GM12878 (cell line): ENCODE results near the gene SRRD. TPM values are rescaled to one million over a fixed set of nuclear protein-coding genes. Genes with fewer than 3 reads are reported as not detected.

Experiments
- ATF7 ChIP-seq: fragments of 450-650 bp; IDR thresholded peaks from 2 replicates; pipeline ENCODE4 v1.6.1; 2016; ENCODE audit warnings: low read depth, mild to moderate bottlenecking
- MXI1 ChIP-seq: fragments of 150-350 bp; IDR thresholded peaks from 2 replicates; pipeline ENCODE4 v1.6.1; 2011; ENCODE audit warnings: low read depth, mild to moderate bottlenecking, inconsistent platforms, low read length, improper control_type of control experiment
- NFYA ChIP-seq: IDR thresholded peaks from 2 replicates; pipeline ENCODE4 v1.6.1; 2011; ENCODE audit warnings: low read depth, mild to moderate bottlenecking, low read length, improper control_type of control experiment, borderline replicate concordance
- NR2C2 ChIP-seq: IDR thresholded peaks from 2 replicates; pipeline ENCODE4 v1.6.1; 2011; ENCODE audit warnings: borderline replicate concordance, low read depth; ENCODE audit not compliant: control insufficient read depth, insufficient read length
- PML ChIP-seq: IDR thresholded peaks from 2 replicates; pipeline ENCODE4 v1.6.1; 2012; ENCODE audit warnings: low read length, inconsistent platforms
- RCOR1 ChIP-seq: conservative IDR thresholded peaks from 2 replicates; pipeline ENCODE4 v1.6.1; 2012; ENCODE audit warnings: low read depth, low read length, improper control_type of control experiment
- RFX5 ChIP-seq: IDR thresholded peaks from 2 replicates; pipeline ENCODE4 v1.6.1; 2011; ENCODE audit warnings: low read depth, low read length, improper control_type of control experiment
- SP1 ChIP-seq: IDR thresholded peaks from one replicate; pipeline ENCODE4 v1.6.1; 2011; ENCODE audit warnings: low read depth, low read length
- SUZ12 ChIP-seq: fragments of 200-600 bp; sonication (generic); IDR thresholded peaks from one replicate; pipeline ENCODE4 v1.6.1; 2018; ENCODE audit warnings: antibody characterized with exemption, mild to moderate bottlenecking; ENCODE audit not compliant: unreplicated experiment
- ZNF622 ChIP-seq: fragments of 450-650 bp; IDR thresholded peaks from 2 replicates; pipeline ENCODE4 v1.6.1; 2017; ENCODE audit warnings: mild to moderate bottlenecking, inconsistent platforms
- polyA plus RNA-seq, 11 experiments: library from polyadenylated mRNA; depleted of rRNA in 4 of 11; unstranded in 6 of 11; stranded (reverse) in 5 of 11; fragments of >200 nt; fragmentation: Nextera tagmentation in 4 of 11; fragmentation: Illumina TruSeq in 1 of 11; extraction: Ambion mirVana in 4 of 11; extraction: Trizol in 1 of 11; gene quantifications; 1 replicate in 1 of 11; 2 replicates in 10 of 11; pipeline versions ENCODE4 v1.2.1 to v1.2.3, GENCODE V29; 2011 to 2016; ENCODE audit warnings: inconsistent platforms in 2 of 11, missing spikeins in 2 of 11, low read depth in 1 of 11
- total RNA-seq, 4 experiments: library from RNA; depleted of rRNA in 3 of 4; stranded (reverse); fragments of >200 nt in 3 of 4; fragmentation: Illumina TruSeq in 1 of 4; extraction: Trizol in 1 of 4; gene quantifications; 2 replicates each; pipeline versions ENCODE4 v1.2.1 to v1.2.3, GENCODE V29; 2013 to 2021
- TF ChIP-seq, protein P1 (sequence below): fragments of 450-650 bp; formaldehyde crosslinking; IDR thresholded peaks from 2 replicates; pipeline ENCODE4 v1.5.0; 2022; ENCODE audit warnings: mild to moderate bottlenecking, missing genetic modification characterization
- TF ChIP-seq, protein P2 (sequence below): fragments of 450-650 bp; IDR thresholded peaks from 2 replicates; pipeline ENCODE4 v1.6.1; 2017; ENCODE audit warnings: mild to moderate bottlenecking, moderate library complexity
- TF ChIP-seq, protein P3 (sequence below): IDR thresholded peaks from 2 replicates; pipeline ENCODE4 v1.6.1; 2012; ENCODE audit warnings: low read depth, low read length, improper control_type of control experiment
- TF ChIP-seq, protein P4 (sequence below): IDR thresholded peaks from 2 replicates; pipeline ENCODE4 v1.6.1; 2012; ENCODE audit warnings: mild to moderate bottlenecking, low read depth, low read length
- TF ChIP-seq, protein P5 (sequence below): fragments of 150-350 bp; IDR thresholded peaks from 2 replicates; pipeline ENCODE4 v1.6.1; 2016; ENCODE audit warnings: low read depth, low read length

SRRD gene
- total and polyA plus RNA-seq, 10 of the 15 experiments (the other 5 are each of a cell fraction or from before 2014, with no cell fraction given): 4.1 to 50.6 (median 27.5) TPM

DNA sequence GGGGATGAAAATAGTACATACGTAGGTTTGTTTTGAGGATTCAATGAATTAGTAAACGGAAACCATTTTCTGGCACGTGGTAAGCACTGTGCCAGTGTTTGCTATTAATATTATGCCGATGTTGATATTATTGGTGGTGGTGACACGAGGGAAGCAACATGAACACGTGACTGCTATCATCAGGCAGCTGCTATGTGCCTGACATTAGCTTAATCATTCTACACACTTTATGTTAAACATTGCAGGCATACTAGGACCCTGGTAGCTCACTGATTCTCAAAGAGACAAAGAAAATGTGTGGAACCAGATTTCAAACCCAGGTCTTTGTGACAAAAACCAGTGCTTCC lies 656 bp downstream of the SRRD start (continued):
- TF ChIP-seq, protein P1, sequence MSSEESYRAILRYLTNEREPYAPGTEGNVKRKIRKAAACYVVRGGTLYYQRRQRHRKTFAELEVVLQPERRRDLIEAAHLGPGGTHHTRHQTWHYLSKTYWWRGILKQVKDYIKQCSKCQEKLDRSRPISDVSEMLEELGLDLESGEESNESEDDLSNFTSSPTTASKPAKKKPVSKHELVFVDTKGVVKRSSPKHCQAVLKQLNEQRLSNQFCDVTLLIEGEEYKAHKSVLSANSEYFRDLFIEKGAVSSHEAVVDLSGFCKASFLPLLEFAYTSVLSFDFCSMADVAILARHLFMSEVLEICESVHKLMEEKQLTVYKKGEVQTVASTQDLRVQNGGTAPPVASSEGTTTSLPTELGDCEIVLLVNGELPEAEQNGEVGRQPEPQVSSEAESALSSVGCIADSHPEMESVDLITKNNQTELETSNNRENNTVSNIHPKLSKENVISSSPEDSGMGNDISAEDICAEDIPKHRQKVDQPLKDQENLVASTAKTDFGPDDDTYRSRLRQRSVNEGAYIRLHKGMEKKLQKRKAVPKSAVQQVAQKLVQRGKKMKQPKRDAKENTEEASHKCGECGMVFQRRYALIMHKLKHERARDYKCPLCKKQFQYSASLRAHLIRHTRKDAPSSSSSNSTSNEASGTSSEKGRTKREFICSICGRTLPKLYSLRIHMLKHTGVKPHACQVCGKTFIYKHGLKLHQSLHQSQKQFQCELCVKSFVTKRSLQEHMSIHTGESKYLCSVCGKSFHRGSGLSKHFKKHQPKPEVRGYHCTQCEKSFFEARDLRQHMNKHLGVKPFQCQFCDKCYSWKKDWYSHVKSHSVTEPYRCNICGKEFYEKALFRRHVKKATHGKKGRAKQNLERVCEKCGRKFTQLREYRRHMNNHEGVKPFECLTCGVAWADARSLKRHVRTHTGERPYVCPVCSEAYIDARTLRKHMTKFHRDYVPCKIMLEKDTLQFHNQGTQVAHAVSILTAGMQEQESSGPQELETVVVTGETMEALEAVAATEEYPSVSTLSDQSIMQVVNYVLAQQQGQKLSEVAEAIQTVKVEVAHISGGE (CRISPR knock-in tag): no peak
- TF ChIP-seq, protein P2, sequence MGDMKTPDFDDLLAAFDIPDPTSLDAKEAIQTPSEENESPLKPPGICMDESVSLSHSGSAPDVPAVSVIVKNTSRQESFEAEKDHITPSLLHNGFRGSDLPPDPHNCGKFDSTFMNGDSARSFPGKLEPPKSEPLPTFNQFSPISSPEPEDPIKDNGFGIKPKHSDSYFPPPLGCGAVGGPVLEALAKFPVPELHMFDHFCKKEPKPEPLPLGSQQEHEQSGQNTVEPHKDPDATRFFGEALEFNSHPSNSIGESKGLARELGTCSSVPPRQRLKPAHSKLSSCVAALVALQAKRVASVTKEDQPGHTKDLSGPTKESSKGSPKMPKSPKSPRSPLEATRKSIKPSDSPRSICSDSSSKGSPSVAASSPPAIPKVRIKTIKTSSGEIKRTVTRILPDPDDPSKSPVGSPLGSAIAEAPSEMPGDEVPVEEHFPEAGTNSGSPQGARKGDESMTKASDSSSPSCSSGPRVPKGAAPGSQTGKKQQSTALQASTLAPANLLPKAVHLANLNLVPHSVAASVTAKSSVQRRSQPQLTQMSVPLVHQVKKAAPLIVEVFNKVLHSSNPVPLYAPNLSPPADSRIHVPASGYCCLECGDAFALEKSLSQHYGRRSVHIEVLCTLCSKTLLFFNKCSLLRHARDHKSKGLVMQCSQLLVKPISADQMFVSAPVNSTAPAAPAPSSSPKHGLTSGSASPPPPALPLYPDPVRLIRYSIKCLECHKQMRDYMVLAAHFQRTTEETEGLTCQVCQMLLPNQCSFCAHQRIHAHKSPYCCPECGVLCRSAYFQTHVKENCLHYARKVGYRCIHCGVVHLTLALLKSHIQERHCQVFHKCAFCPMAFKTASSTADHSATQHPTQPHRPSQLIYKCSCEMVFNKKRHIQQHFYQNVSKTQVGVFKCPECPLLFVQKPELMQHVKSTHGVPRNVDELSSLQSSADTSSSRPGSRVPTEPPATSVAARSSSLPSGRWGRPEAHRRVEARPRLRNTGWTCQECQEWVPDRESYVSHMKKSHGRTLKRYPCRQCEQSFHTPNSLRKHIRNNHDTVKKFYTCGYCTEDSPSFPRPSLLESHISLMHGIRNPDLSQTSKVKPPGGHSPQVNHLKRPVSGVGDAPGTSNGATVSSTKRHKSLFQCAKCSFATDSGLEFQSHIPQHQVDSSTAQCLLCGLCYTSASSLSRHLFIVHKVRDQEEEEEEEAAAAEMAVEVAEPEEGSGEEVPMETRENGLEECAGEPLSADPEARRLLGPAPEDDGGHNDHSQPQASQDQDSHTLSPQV: no peak
- TF ChIP-seq SP1: no peak
- no peak for TF ChIP-seq MXI1
- TF ChIP-seq, protein P3, sequence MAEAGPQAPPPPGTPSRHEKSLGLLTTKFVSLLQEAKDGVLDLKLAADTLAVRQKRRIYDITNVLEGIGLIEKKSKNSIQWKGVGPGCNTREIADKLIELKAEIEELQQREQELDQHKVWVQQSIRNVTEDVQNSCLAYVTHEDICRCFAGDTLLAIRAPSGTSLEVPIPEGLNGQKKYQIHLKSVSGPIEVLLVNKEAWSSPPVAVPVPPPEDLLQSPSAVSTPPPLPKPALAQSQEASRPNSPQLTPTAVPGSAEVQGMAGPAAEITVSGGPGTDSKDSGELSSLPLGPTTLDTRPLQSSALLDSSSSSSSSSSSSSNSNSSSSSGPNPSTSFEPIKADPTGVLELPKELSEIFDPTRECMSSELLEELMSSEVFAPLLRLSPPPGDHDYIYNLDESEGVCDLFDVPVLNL: no peak
- TF ChIP-seq, protein P4, sequence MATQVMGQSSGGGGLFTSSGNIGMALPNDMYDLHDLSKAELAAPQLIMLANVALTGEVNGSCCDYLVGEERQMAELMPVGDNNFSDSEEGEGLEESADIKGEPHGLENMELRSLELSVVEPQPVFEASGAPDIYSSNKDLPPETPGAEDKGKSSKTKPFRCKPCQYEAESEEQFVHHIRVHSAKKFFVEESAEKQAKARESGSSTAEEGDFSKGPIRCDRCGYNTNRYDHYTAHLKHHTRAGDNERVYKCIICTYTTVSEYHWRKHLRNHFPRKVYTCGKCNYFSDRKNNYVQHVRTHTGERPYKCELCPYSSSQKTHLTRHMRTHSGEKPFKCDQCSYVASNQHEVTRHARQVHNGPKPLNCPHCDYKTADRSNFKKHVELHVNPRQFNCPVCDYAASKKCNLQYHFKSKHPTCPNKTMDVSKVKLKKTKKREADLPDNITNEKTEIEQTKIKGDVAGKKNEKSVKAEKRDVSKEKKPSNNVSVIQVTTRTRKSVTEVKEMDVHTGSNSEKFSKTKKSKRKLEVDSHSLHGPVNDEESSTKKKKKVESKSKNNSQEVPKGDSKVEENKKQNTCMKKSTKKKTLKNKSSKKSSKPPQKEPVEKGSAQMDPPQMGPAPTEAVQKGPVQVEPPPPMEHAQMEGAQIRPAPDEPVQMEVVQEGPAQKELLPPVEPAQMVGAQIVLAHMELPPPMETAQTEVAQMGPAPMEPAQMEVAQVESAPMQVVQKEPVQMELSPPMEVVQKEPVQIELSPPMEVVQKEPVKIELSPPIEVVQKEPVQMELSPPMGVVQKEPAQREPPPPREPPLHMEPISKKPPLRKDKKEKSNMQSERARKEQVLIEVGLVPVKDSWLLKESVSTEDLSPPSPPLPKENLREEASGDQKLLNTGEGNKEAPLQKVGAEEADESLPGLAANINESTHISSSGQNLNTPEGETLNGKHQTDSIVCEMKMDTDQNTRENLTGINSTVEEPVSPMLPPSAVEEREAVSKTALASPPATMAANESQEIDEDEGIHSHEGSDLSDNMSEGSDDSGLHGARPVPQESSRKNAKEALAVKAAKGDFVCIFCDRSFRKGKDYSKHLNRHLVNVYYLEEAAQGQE: no peak
- no peak for TF ChIP-seq PML
- TF ChIP-seq, protein P5, sequence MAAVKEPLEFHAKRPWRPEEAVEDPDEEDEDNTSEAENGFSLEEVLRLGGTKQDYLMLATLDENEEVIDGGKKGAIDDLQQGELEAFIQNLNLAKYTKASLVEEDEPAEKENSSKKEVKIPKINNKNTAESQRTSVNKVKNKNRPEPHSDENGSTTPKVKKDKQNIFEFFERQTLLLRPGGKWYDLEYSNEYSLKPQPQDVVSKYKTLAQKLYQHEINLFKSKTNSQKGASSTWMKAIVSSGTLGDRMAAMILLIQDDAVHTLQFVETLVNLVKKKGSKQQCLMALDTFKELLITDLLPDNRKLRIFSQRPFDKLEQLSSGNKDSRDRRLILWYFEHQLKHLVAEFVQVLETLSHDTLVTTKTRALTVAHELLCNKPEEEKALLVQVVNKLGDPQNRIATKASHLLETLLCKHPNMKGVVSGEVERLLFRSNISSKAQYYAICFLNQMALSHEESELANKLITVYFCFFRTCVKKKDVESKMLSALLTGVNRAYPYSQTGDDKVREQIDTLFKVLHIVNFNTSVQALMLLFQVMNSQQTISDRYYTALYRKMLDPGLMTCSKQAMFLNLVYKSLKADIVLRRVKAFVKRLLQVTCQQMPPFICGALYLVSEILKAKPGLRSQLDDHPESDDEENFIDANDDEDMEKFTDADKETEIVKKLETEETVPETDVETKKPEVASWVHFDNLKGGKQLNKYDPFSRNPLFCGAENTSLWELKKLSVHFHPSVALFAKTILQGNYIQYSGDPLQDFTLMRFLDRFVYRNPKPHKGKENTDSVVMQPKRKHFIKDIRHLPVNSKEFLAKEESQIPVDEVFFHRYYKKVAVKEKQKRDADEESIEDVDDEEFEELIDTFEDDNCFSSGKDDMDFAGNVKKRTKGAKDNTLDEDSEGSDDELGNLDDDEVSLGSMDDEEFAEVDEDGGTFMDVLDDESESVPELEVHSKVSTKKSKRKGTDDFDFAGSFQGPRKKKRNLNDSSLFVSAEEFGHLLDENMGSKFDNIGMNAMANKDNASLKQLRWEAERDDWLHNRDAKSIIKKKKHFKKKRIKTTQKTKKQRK: no peak
- TF ChIP-seq ZNF622: no peak
- no peak for TF ChIP-seq RCOR1
- TF ChIP-seq NFYA: no peak
- TF ChIP-seq SUZ12: no peak
- TF ChIP-seq NR2C2: no peak
- no peak for TF ChIP-seq RFX5
- no peak for TF ChIP-seq ATF7
